Suprapubic skin (tissue), 4 donors: ENCODE measurements around the gene PEPD. TPM values are rescaled to one million over a fixed set of nuclear protein-coding genes. Genes with fewer than 3 reads are reported as not detected.

Experiments used
- DNase-seq, 2 donors: peaks; one replicate each; pipeline ENCODE4 v3.0.0-alpha.2; 2019; ENCODE audit warnings: low spot score in 2 of 2
- H3K27ac ChIP-seq: fragments of 200-600 bp; sonication (generic); one replicate; pipeline ENCODE4 v1.5.1; 2019
- H3K27me3 ChIP-seq: fragments of 200-600 bp; sonication (generic); one replicate; pipeline ENCODE4 v1.5.1; 2019
- H3K36me3 ChIP-seq: fragments of 200-600 bp; sonication (generic); one replicate; pipeline ENCODE4 v1.5.1; 2019
- H3K4me1 ChIP-seq: fragments of 200-600 bp; sonication (generic); one replicate; pipeline ENCODE4 v1.5.1; 2019
- H3K4me3 ChIP-seq: fragments of 200-600 bp; sonication (generic); one replicate; pipeline ENCODE4 v1.5.1; 2019; ENCODE audit warnings: mild to moderate bottlenecking
- H3K9me3 ChIP-seq: fragments of 200-600 bp; sonication (generic); one replicate; pipeline ENCODE4 v1.5.1; 2019
- CTCF ChIP-seq, 2 donors: fragments of 200-600 bp in 1 of 2; fragments of 450-650 bp in 1 of 2; sonication (generic) in 1 of 2; IDR thresholded peaks; one replicate each; pipeline ENCODE4 v1.5.1; 2016 to 2019; ENCODE audit warnings: antibody characterized with exemption in 2 of 2, mild to moderate bottlenecking in 1 of 2, moderate library complexity in 1 of 2
- EP300 ChIP-seq: sonication (generic); formaldehyde crosslinking; IDR thresholded peaks from one replicate; pipeline ENCODE4 v1.6.1; 2017; ENCODE audit warnings: antibody characterized with exemption
- POLR2A ChIP-seq, 2 donors: fragments of 450-650 bp; IDR thresholded peaks; one replicate each; pipeline ENCODE4 v1.6.1; 2017; ENCODE audit warnings: antibody characterized with exemption in 2 of 2, mild to moderate bottlenecking in 2 of 2, moderate library complexity in 2 of 2
- POLR2AphosphoS5 ChIP-seq, 3 donors: sonication (generic); formaldehyde crosslinking; IDR thresholded peaks; one replicate each; pipeline ENCODE4 v1.6.1; 2017; ENCODE audit warnings: antibody characterized with exemption in 3 of 3
- WGBS: methylation state at CpG from one replicate; pipeline ENCODE4 v1.1.5; 2018; 5-methylcytosine and 5-hydroxymethylcytosine counted together
- total RNA-seq, 4 donors: library from RNA; depleted of rRNA; stranded (reverse); fragments of >200 nt; gene quantifications; one replicate each; pipeline ENCODE4 v1.1.0, GENCODE V29; 2016

PEPD gene
- total RNA-seq, 4 donors from 2014 or later, result 35.2 to 73.8 (median 55.9) TPM

- no peaks in the 10 kb centered on the region for H3K27me3 ChIP-seq
- WGBS, result 89% methylated on average over 16 of the region's 17 CpGs
- H3K9me3 ChIP-seq, result no peaks in the 10 kb centered on the region
- DNase-seq, result peak; percentile 48 to 56
- no peak for TF ChIP-seq POLR2A (IDR thresholded peaks at IDR 0.05)
- H3K4me3 ChIP-seq, result no peak overlapping the region
- no peaks in the 10 kb centered on the region for H3K36me3 ChIP-seq
- H3K27ac ChIP-seq, result no peak overlapping the region
- H3K4me1 ChIP-seq, result no peaks in the 10 kb centered on the region
Measured at GRCh38 chr19:33445442-33446329, 75.9 kb downstream of the PEPD start.

- DNase-seq, result peak; percentile 32 to 52
- TF ChIP-seq POLR2A (IDR thresholded peaks at IDR 0.05) (no peak), EP300 (no peak), CTCF (IDR thresholded peaks at IDR 0.05) (no peak), POLR2AphosphoS5 (IDR thresholded peaks at IDR 0.05) (no peak)
- Histone ChIP-seq H3K4me1 (no peaks in the 10 kb centered on the region), H3K36me3 (no peaks in the 10 kb centered on the region), H3K27me3 (no peaks in the 10 kb centered on the region), H3K4me3 (no peak overlapping the region), H3K9me3 (no peaks in the 10 kb centered on the region), H3K27ac (no peak overlapping the region)
- 92% methylated on average over 12 of the region's 12 CpGs for WGBS
Measured at GRCh38 chr19:33444562-33445441, 76.8 kb downstream of the PEPD start.

- Histone ChIP-seq H3K4me1 (no peaks in the 10 kb centered on the region), H3K27me3 (no peaks in the 10 kb centered on the region), H3K9me3 (no peaks in the 10 kb centered on the region), H3K27ac (no peak overlapping the region), H3K36me3 (no peaks in the 10 kb centered on the region), H3K4me3 (no peak overlapping the region)
- DNase-seq, result peak; percentile 31 to 43
- 92% methylated on average over 32 of the region's 32 CpGs for WGBS
- TF ChIP-seq EP300 (no peak), POLR2A (IDR thresholded peaks at IDR 0.05) (no peak), CTCF (IDR thresholded peaks at IDR 0.05) (no peak), POLR2AphosphoS5 (IDR thresholded peaks at IDR 0.05) (no peak)
Measured at GRCh38 chr19:33443638-33444561, 77.7 kb downstream of the PEPD start.

- TF ChIP-seq EP300, result no peak
- no peak for TF ChIP-seq CTCF (IDR thresholded peaks at IDR 0.05)
- no peak for TF ChIP-seq POLR2A (IDR thresholded peaks at IDR 0.05)
- TF ChIP-seq POLR2AphosphoS5 (IDR thresholded peaks at IDR 0.05), result no peak
- no peak overlapping the region for H3K4me3 ChIP-seq
- no peak overlapping the region for H3K27ac ChIP-seq
- no peaks in the 10 kb centered on the region for H3K36me3 ChIP-seq
- DNase-seq, result peak; percentile 18 to 69
- no peaks in the 10 kb centered on the region for H3K27me3 ChIP-seq
- WGBS, result 93% methylated on average over 9 of the region's 9 CpGs
- H3K4me1 ChIP-seq, result no peaks in the 10 kb centered on the region
- H3K9me3 ChIP-seq, result no peaks in the 10 kb centered on the region
Measured at GRCh38 chr19:33442706-33443105, 78.9 kb downstream of the PEPD start.

GRCh38 chr19:33441828-33442227 lies 79.8 kb downstream of the PEPD start:
- H3K36me3 ChIP-seq, result no peaks in the 10 kb centered on the region
- DNase-seq, result no peak
- no peaks in the 10 kb centered on the region for H3K9me3 ChIP-seq
- no peak overlapping the region for H3K4me3 ChIP-seq
- WGBS, result 87% methylated on average over 3 of the region's 3 CpGs
- no peak overlapping the region for H3K27ac ChIP-seq
- TF ChIP-seq POLR2A (IDR thresholded peaks at IDR 0.05), result no peak
- TF ChIP-seq POLR2AphosphoS5 (IDR thresholded peaks at IDR 0.05), result no peak
- no peak for TF ChIP-seq EP300
- no peak for TF ChIP-seq CTCF (IDR thresholded peaks at IDR 0.05)
- H3K4me1 ChIP-seq, result no peaks in the 10 kb centered on the region
- H3K27me3 ChIP-seq, result no peaks in the 10 kb centered on the region
